DND-41 (cell line): ENCODE results near the gene AGK.

Experiments used
- CTCF ChIP-seq: IDR thresholded peaks from 2 replicates; pipeline ENCODE4 v1.5.1; 2012; ENCODE audit warnings: borderline replicate concordance, low read length, moderate library complexity, mild to moderate bottlenecking; ENCODE audit not compliant: poor library complexity, severe bottlenecking; ENCODE audit errors: extremely low read depth
- EZH2 ChIP-seq: IDR thresholded peaks from 3 replicates; pipeline ENCODE4 v1.6.1; 2012; ENCODE audit warnings: borderline replicate concordance, low read depth, mild to moderate bottlenecking, moderate library complexity, low read length, inconsistent platforms; ENCODE audit not compliant: severe bottlenecking

- TF ChIP-seq CTCF (no peak), EZH2 (no peak)
Measured at GRCh38 chr7:141686670-141687069, 135.5 kb downstream of the AGK start.
